ENCODE measurements around the gene PANX3. TPM values are rescaled to one million over a fixed set of nuclear protein-coding genes. Genes with fewer than 3 reads are reported as not detected.

Gene PANX3
- total RNA-seq, 1 experiment from 2014 or later, result not detected

DNA sequence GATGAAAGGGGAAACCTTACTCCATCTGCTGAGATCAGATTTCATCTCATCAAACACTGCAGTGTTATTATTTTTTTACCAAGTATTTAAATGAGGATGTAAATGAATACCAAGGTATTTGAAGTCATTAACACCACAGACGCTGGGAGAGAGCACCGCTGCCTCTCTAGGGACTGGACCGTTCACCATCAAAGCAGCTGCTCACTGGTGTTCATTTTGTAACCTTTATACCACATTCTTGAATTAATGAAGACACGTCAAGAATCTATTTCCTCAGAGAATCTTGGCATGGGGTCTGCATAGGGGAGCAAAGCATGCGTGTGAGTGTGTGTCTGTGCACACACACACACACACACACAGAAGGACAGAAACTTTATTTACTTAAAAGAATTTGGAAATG is 46.7 kb downstream of the PANX3 start:
- H3K4me3 ChIP-seq, result no peak overlapping the region
- no peaks in the 10 kb centered on the region for H3K4me1 ChIP-seq (replicated peaks)
- H3K9me3 ChIP-seq (replicated peaks), result no peaks in the 10 kb centered on the region
- H3K27me3 ChIP-seq (replicated peaks), result no peaks in the 10 kb centered on the region
- no peak overlapping the region for H3K27ac ChIP-seq
- H3K36me3 ChIP-seq, result no peaks in the 10 kb centered on the region
- no peak for DNase-seq (ENCODE audit: low read depth in 1 of 2, low spot score in 2 of 2)

DNA sequence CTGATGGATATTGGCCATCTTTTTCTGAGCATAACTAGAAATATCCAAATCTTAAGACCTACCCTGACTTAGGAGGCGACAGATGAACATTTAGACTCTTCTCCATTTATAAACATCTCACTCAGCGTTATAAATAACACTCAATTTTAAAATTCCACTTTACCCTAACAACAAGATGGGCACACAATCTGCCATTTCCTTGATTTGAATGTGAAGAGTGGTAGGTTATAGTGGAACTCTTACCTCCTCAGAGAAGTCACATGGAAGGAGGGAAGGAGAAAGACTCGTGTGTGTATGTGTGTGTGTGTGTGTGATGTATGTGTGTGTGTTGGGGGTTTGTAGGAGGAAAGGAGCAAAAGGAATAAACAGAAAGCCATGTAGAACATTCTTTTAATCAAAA is 47.3 kb downstream of the PANX3 start:
- H3K9me3 ChIP-seq (replicated peaks), result no peaks in the 10 kb centered on the region
- DNase-seq (ENCODE audit: low read depth in 1 of 2, low spot score in 2 of 2), result no peak
- no peaks in the 10 kb centered on the region for H3K27me3 ChIP-seq (replicated peaks)
- no peak overlapping the region for H3K27ac ChIP-seq
- H3K4me1 ChIP-seq (replicated peaks), result no peaks in the 10 kb centered on the region
- H3K4me3 ChIP-seq, result no peak overlapping the region
- no peaks in the 10 kb centered on the region for H3K36me3 ChIP-seq

DNA sequence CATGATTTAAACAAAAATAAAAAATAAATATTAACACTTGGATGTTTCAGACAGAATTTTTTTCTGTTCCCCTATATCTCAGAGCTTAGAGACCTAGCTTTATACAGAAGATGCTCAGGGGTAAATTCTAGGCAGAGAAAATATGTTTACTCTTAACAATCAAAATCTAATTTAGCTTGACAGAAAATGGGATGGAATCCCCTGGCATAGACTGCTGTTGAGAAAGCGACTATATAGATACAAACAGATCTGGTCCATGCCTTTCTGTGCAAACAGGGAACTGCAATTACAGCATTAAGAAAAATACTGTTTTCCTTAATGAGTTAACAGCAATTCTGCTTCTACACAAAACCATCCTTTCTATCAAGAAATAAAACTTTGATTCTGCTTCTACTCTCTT is 47.8 kb downstream of the PANX3 start:
- Histone ChIP-seq H3K4me3 (no peak overlapping the region), H3K9me3 (replicated peaks) (no peaks in the 10 kb centered on the region), H3K27ac (no peak overlapping the region), H3K27me3 (replicated peaks) (no peaks in the 10 kb centered on the region), H3K4me1 (replicated peaks) (no peaks in the 10 kb centered on the region), H3K36me3 (no peaks in the 10 kb centered on the region)
- no peak for DNase-seq (ENCODE audit: low read depth in 1 of 2, low spot score in 2 of 2)

DNA sequence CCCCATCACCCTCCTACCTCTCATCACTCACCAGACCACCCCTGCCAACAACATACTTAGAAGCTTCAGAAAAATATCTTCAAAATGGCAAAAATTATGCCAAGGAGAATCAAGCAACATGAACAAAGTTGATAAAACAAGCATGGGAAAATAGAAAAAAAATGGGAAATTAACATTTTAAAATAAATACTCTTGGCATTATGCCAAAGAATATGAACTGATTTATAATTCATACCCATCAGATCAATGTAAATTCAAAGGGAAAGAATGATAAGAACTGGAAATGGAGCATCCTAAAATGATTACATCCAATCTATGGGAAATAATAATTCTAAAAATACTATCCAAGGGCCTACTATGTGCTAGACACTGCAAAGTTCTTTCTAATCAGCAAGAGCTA is 50.3 kb downstream of the PANX3 start:
- no peak for DNase-seq (ENCODE audit: low read depth in 1 of 2, low spot score in 2 of 2)
- Histone ChIP-seq H3K4me1 (replicated peaks) (no peaks in the 10 kb centered on the region), H3K27me3 (replicated peaks) (no peaks in the 10 kb centered on the region), H3K27ac (no peak overlapping the region), H3K4me3 (no peak overlapping the region), H3K9me3 (replicated peaks) (no peaks in the 10 kb centered on the region), H3K36me3 (no peaks in the 10 kb centered on the region)

DNA sequence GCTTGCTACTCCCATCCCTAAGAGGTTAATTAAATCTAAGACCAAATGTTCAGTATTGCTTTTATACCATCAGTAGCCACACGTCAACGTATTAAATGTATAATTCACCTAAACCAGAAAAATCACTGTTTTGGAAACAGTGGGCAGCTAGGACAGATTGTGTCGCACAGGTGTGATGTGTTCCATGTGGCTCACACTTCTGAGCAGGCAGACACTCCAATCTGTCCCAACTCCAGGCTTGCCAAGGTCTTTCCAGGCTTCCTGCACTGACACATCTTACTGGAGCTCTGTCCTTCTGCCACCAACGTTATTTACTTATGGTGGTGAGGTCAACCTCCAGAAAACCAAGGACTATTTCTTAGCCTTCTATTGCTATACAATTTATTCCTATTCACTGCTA is 50.9 kb downstream of the PANX3 start:
- H3K4me3 ChIP-seq, result no peak overlapping the region
- no peak overlapping the region for H3K27ac ChIP-seq
- no peak for DNase-seq (ENCODE audit: low read depth in 1 of 2, low spot score in 2 of 2)
- no peaks in the 10 kb centered on the region for H3K4me1 ChIP-seq (replicated peaks)
- H3K36me3 ChIP-seq, result no peaks in the 10 kb centered on the region
- no peaks in the 10 kb centered on the region for H3K9me3 ChIP-seq (replicated peaks)
- no peaks in the 10 kb centered on the region for H3K27me3 ChIP-seq (replicated peaks)

DNA sequence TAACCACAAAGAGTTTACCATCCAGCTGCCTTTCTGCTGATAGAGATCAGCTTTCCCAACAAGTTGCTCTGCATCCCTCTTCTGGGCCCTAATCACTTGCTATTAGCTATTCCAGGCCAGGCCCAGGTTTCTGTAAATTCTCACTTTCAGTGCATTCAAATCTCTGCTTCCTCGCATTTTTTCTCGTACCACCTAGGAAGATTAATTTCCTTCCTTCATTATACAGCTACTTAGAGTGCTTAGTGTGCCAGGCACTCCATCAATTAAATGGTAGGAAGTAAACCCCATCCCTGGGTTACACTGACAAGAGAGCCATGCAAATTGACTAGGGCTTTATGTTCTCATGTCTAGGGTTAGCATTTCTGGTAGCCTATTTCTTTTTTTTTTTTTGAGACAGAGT is 52.6 kb downstream of the PANX3 start:
- H3K27ac ChIP-seq, result no peak overlapping the region
- no peak overlapping the region for H3K4me3 ChIP-seq
- no peaks in the 10 kb centered on the region for H3K36me3 ChIP-seq
- H3K4me1 ChIP-seq (replicated peaks), result no peaks in the 10 kb centered on the region
- H3K9me3 ChIP-seq (replicated peaks), result no peaks in the 10 kb centered on the region
- no peaks in the 10 kb centered on the region for H3K27me3 ChIP-seq (replicated peaks)
- DNase-seq (ENCODE audit: low read depth in 1 of 2, low spot score in 2 of 2), result no peak

DNA sequence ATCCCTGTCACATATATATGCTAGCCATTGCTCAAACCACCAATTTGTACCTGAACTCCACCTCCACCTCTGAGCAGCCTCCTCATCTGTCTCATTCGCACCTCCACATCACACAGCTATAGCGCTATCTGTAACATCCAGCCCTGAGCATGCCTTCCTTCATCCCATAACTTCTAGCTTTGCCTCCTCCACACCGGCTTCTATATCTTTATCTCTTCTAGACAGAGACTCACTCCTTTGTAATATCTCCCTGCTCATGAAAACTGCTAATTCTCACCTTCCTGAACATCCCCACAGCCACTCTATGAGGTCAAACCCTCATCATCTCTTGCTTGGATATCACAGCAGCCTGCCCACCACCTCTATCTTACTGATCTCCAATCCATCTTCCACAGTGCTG is 56.4 kb downstream of the PANX3 start:
- Histone ChIP-seq H3K4me3 (no peak overlapping the region), H3K4me1 (replicated peaks) (no peaks in the 10 kb centered on the region), H3K27me3 (replicated peaks) (no peaks in the 10 kb centered on the region), H3K36me3 (no peaks in the 10 kb centered on the region), H3K27ac (no peak overlapping the region), H3K9me3 (replicated peaks) (no peaks in the 10 kb centered on the region)
- DNase-seq (ENCODE audit: low read depth in 1 of 2, low spot score in 2 of 2), result no peak

DNA sequence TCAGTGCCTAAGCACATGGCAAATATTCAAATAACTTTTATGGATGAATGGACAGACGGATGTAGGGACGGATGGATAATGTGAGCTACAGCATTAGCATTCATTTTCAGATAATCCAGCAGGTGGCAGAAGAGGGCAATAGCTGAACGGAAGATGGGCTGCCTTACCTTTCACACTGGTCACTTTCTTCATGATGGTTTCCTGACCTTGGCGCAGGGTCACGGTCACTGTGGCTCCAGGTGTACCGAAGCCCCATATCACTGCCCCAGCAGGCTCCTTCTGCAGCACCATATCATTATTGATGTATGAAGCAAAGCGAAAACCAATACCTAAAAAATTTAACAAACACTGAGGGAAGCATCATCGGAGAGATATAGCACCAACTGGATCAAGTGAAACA is 58.0 kb downstream of the PANX3 start:
- H3K36me3 ChIP-seq, result no peaks in the 10 kb centered on the region
- no peak overlapping the region for H3K4me3 ChIP-seq
- no peaks in the 10 kb centered on the region for H3K4me1 ChIP-seq (replicated peaks)
- no peak overlapping the region for H3K27ac ChIP-seq
- no peaks in the 10 kb centered on the region for H3K27me3 ChIP-seq (replicated peaks)
- peak; percentile 2 to 37 for DNase-seq (ENCODE audit: low read depth in 1 of 2, low spot score in 2 of 2)
- no peaks in the 10 kb centered on the region for H3K9me3 ChIP-seq (replicated peaks)

Other genes starting within 250 kb of the PANX3 start
- not detected in 2 replicates for gene OR8B2, start 226.9 kb upstream of the PANX3 start, total RNA-seq (2014; rRNA removed; shearing (Covaris generic))
- gene OR8B3, start 212.4 kb upstream of the PANX3 start, total RNA-seq (2014; rRNA removed; shearing (Covaris generic)), result not detected in 2 replicates
- gene OR8B4, start 186.6 kb upstream of the PANX3 start, total RNA-seq (2014; rRNA removed; shearing (Covaris generic)), result not detected in 2 replicates
- gene OR8B8, start 165.7 kb upstream of the PANX3 start, total RNA-seq (2014; rRNA removed; shearing (Covaris generic)), result not detected in 2 replicates
- not detected in 2 replicates for gene OR8B12, start 67.8 kb upstream of the PANX3 start, total RNA-seq (2014; rRNA removed; shearing (Covaris generic))
- not detected in 2 replicates for gene OR8A1, start 41.4 kb upstream of the PANX3 start, total RNA-seq (2014; rRNA removed; shearing (Covaris generic))
- gene TBRG1, start 11.4 kb downstream of the PANX3 start, total RNA-seq (2014; rRNA removed; shearing (Covaris generic)), result 12.4 and 13.5 TPM in 2 replicates
- 2.8 and 4.7 TPM in 2 replicates for gene SIAE, start 62.3 kb downstream of the PANX3 start, total RNA-seq (2014; rRNA removed; shearing (Covaris generic))
- 2.6 and 5.5 TPM in 2 replicates for gene SPA17, start 62.5 kb downstream of the PANX3 start, total RNA-seq (2014; rRNA removed; shearing (Covaris generic))
- 2.9 and 5.2 TPM in 2 replicates for gene NRGN, start 128.5 kb downstream of the PANX3 start, total RNA-seq (2014; rRNA removed; shearing (Covaris generic))
- gene VSIG2, start 140.8 kb downstream of the PANX3 start, total RNA-seq (2014; rRNA removed; shearing (Covaris generic)), result not detected in 2 replicates
- 0.18 TPM in 1 of 2 replicates, not detected in the other for gene ESAM, start 150.9 kb downstream of the PANX3 start, total RNA-seq (2014; rRNA removed; shearing (Covaris generic))
- 15.3 and 16.3 TPM in 2 replicates for gene MSANTD2, start 189.0 kb downstream of the PANX3 start, total RNA-seq (2014; rRNA removed; shearing (Covaris generic))